ENCODE measurements around the gene AKAP5.

GRCh38 chr14:64522591-64523355 lies 57.5 kb downstream of the AKAP5 start:
- TF ChIP-seq BHLHE40 (IDR thresholded peaks at IDR 0.05; ENCODE audit: low read length) (no peak), REXO4 (CRISPR knock-in tag; IDR thresholded peaks at IDR 0.05; ENCODE audit: borderline replicate concordance) (no peak), ZNF580 (CRISPR knock-in tag; IDR thresholded peaks at IDR 0.05; ENCODE audit: borderline replicate concordance, low read depth) (no peak), JUN (CRISPR knock-in tag; IDR thresholded peaks at IDR 0.05) (no peak), CTCF (CRISPR knock-in tag; IDR thresholded peaks at IDR 0.05) (no peak), FOXO4 (CRISPR knock-in tag; conservative IDR thresholded peaks at IDR 0.05) (no peak), ZFP90 (CRISPR knock-in tag; IDR thresholded peaks at IDR 0.05; ENCODE audit: borderline replicate concordance) (no peak), EHMT2 (IDR thresholded peaks at IDR 0.05; ENCODE audit: borderline replicate concordance, low read depth, low read length) (no peak), U2AF1 (optimal IDR thresholded peaks at IDR 0.05; ENCODE audit: low read depth, low read length) (no peak)
- TF ChIP-seq, protein P1, sequence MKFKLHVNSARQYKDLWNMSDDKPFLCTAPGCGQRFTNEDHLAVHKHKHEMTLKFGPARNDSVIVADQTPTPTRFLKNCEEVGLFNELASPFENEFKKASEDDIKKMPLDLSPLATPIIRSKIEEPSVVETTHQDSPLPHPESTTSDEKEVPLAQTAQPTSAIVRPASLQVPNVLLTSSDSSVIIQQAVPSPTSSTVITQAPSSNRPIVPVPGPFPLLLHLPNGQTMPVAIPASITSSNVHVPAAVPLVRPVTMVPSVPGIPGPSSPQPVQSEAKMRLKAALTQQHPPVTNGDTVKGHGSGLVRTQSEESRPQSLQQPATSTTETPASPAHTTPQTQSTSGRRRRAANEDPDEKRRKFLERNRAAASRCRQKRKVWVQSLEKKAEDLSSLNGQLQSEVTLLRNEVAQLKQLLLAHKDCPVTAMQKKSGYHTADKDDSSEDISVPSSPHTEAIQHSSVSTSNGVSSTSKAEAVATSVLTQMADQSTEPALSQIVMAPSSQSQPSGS (CRISPR knock-in tag; IDR thresholded peaks at IDR 0.05), result no peak
- TF ChIP-seq, protein P2, sequence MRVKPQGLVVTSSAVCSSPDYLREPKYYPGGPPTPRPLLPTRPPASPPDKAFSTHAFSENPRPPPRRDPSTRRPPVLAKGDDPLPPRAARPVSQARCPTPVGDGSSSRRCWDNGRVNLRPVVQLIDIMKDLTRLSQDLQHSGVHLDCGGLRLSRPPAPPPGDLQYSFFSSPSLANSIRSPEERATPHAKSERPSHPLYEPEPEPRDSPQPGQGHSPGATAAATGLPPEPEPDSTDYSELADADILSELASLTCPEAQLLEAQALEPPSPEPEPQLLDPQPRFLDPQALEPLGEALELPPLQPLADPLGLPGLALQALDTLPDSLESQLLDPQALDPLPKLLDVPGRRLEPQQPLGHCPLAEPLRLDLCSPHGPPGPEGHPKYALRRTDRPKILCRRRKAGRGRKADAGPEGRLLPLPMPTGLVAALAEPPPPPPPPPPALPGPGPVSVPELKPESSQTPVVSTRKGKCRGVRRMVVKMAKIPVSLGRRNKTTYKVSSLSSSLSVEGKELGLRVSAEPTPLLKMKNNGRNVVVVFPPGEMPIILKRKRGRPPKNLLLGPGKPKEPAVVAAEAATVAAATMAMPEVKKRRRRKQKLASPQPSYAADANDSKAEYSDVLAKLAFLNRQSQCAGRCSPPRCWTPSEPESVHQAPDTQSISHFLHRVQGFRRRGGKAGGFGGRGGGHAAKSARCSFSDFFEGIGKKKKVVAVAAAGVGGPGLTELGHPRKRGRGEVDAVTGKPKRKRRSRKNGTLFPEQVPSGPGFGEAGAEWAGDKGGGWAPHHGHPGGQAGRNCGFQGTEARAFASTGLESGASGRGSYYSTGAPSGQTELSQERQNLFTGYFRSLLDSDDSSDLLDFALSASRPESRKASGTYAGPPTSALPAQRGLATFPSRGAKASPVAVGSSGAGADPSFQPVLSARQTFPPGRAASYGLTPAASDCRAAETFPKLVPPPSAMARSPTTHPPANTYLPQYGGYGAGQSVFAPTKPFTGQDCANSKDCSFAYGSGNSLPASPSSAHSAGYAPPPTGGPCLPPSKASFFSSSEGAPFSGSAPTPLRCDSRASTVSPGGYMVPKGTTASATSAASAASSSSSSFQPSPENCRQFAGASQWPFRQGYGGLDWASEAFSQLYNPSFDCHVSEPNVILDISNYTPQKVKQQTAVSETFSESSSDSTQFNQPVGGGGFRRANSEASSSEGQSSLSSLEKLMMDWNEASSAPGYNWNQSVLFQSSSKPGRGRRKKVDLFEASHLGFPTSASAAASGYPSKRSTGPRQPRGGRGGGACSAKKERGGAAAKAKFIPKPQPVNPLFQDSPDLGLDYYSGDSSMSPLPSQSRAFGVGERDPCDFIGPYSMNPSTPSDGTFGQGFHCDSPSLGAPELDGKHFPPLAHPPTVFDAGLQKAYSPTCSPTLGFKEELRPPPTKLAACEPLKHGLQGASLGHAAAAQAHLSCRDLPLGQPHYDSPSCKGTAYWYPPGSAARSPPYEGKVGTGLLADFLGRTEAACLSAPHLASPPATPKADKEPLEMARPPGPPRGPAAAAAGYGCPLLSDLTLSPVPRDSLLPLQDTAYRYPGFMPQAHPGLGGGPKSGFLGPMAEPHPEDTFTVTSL (CRISPR knock-in tag; IDR thresholded peaks at IDR 0.05; ENCODE audit: borderline replicate concordance), result no peak
- TF ChIP-seq, protein P3, sequence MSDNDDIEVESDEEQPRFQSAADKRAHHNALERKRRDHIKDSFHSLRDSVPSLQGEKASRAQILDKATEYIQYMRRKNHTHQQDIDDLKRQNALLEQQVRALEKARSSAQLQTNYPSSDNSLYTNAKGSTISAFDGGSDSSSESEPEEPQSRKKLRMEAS (IDR thresholded peaks at IDR 0.05), result no peak
- TF ChIP-seq, protein P4, sequence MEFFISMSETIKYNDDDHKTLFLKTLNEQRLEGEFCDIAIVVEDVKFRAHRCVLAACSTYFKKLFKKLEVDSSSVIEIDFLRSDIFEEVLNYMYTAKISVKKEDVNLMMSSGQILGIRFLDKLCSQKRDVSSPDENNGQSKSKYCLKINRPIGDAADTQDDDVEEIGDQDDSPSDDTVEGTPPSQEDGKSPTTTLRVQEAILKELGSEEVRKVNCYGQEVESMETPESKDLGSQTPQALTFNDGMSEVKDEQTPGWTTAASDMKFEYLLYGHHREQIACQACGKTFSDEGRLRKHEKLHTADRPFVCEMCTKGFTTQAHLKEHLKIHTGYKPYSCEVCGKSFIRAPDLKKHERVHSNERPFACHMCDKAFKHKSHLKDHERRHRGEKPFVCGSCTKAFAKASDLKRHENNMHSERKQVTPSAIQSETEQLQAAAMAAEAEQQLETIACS (CRISPR knock-in tag; IDR thresholded peaks at IDR 0.05), result no peak

Measured in HepG2 (cell line).